Measurements from ENCODE around the gene AJAP1. TPM values are rescaled to one million over a fixed set of nuclear protein-coding genes. Genes with fewer than 3 reads are reported as not detected.

Gene AJAP1
- total RNA-seq, 1 donor from 2014 or later: 0.46 TPM

GRCh38 chr1:4675454-4676186 lies 21.2 kb downstream of the AJAP1 start:
- Mint-ChIP-seq H3K27me3 (peaks cover 3% of the 10 kb centered on the region), H3K27ac (no peak overlapping the region), H3K36me3 (ENCODE audit: insufficient read depth) (no peaks in the 10 kb centered on the region), H3K4me1 (ENCODE audit: low read depth) (peaks cover 11% of the 10 kb centered on the region), H3K9me3 (ENCODE audit: low read depth) (peaks cover 3% of the 10 kb centered on the region), H3K4me3 (ENCODE audit: low read depth) (no peak overlapping the region)
- no peak for TF ChIP-seq CTCF (IDR thresholded peaks at IDR 0.05; ENCODE audit: unreplicated experiment)
- no peak for DNase-seq (ENCODE audit: low spot score, unreplicated experiment)

- peaks cover 3% of the 10 kb centered on the region for H3K27me3 Mint-ChIP-seq
Observed at GRCh38 chr1:4676253-4676652, 21.8 kb downstream of the AJAP1 start.

GRCh38 chr1:4677608-4678007 lies 23.2 kb downstream of the AJAP1 start:
- Mint-ChIP-seq H3K36me3 (ENCODE audit: insufficient read depth) (no peaks in the 10 kb centered on the region), H3K9me3 (ENCODE audit: low read depth) (peaks cover 3% of the 10 kb centered on the region)
- no peak for TF ChIP-seq CTCF (IDR thresholded peaks at IDR 0.05; ENCODE audit: unreplicated experiment)

More at GRCh38 chr1:4676253-4676652, 21.8 kb downstream of the AJAP1 start:
- Mint-ChIP-seq H3K4me1 (ENCODE audit: low read depth) (peaks cover 14% of the 10 kb centered on the region), H3K27ac (no peak overlapping the region), H3K36me3 (ENCODE audit: insufficient read depth) (no peaks in the 10 kb centered on the region), H3K4me3 (ENCODE audit: low read depth) (no peak overlapping the region), H3K9me3 (ENCODE audit: low read depth) (peaks cover 3% of the 10 kb centered on the region)
- DNase-seq (ENCODE audit: low spot score, unreplicated experiment): no peak
- TF ChIP-seq CTCF (IDR thresholded peaks at IDR 0.05; ENCODE audit: unreplicated experiment): no peak

GRCh38 chr1:4678066-4678717 lies 23.8 kb downstream of the AJAP1 start:
- H3K9me3 Mint-ChIP-seq (ENCODE audit: low read depth): peaks cover 3% of the 10 kb centered on the region
- peaks cover 3% of the 10 kb centered on the region for H3K27me3 Mint-ChIP-seq
- no peak overlapping the region for H3K27ac Mint-ChIP-seq
- no peak overlapping the region for H3K4me3 Mint-ChIP-seq (ENCODE audit: low read depth)
- no peaks in the 10 kb centered on the region for H3K36me3 Mint-ChIP-seq (ENCODE audit: insufficient read depth)
- TF ChIP-seq CTCF (IDR thresholded peaks at IDR 0.05; ENCODE audit: unreplicated experiment): no peak
- H3K4me1 Mint-ChIP-seq (ENCODE audit: low read depth): peaks cover 10% of the 10 kb centered on the region
- DNase-seq (ENCODE audit: low spot score, unreplicated experiment): no peak

More at GRCh38 chr1:4677608-4678007, 23.2 kb downstream of the AJAP1 start:
- Mint-ChIP-seq H3K27ac (no peak overlapping the region), H3K27me3 (peaks cover 3% of the 10 kb centered on the region), H3K4me3 (ENCODE audit: low read depth) (no peak overlapping the region), H3K4me1 (ENCODE audit: low read depth) (peaks cover 12% of the 10 kb centered on the region)
- DNase-seq (ENCODE audit: low spot score, unreplicated experiment): no peak

- no peaks in the 10 kb centered on the region for H3K36me3 Mint-ChIP-seq (ENCODE audit: insufficient read depth)
- H3K4me1 Mint-ChIP-seq (ENCODE audit: low read depth): peaks cover 2% of the 10 kb centered on the region
- H3K27me3 Mint-ChIP-seq: peaks cover 21% of the 10 kb centered on the region
- H3K4me3 Mint-ChIP-seq (ENCODE audit: low read depth): no peak overlapping the region
- H3K27ac Mint-ChIP-seq: no peak overlapping the region
- peaks cover 3% of the 10 kb centered on the region for H3K9me3 Mint-ChIP-seq (ENCODE audit: low read depth)
- TF ChIP-seq CTCF (IDR thresholded peaks at IDR 0.05; ENCODE audit: unreplicated experiment): no peak
- DNase-seq (ENCODE audit: low spot score, unreplicated experiment): no peak
Observed at GRCh38 chr1:4681026-4681425, 26.6 kb downstream of the AJAP1 start.

Data from progenitor cell of endocrine pancreas (in vitro differentiated cells).